IMR-90 (cell line): Measurements from ENCODE around the gene MYH9. TPM values are rescaled to one million over a fixed set of nuclear protein-coding genes. Genes with fewer than 3 reads are reported as not detected.
A peak's percentile ranks its signal among the peaks of the same experiment; 100 is the strongest.

Experiments
- ATAC-seq: fragments of 200-7000 bp; cut with Tn5 transposase; 2 replicates; pipeline ENCODE4 v1.9.1; 2020; ENCODE audit warnings: low read depth, mild to moderate bottlenecking, moderate library complexity
- BruUV-seq: library from RNA; stranded (reverse); fragments of 400-500 nt; replicated peaks from 2 replicates; lab custom pipeline; 2021; lab: Mats Ljungman, UMichigan
- CTCF ChIA-PET: fragments of 300-600 bp; formaldehyde crosslinking; extraction: SDS; loops from one replicate; lab custom pipeline; 2021; ENCODE audit warnings: antibody characterized with exemption; lab: Yijun Ruan, JAX
- POLR2A ChIA-PET: fragments of 300-600 bp; sonication (Branson Sonifier 250); formaldehyde crosslinking; loops from one replicate; lab custom pipeline; 2022; ENCODE audit warnings: antibody characterized with exemption; ENCODE audit not compliant: unreplicated experiment; lab: Charles Lee
- DNase-seq: peaks from one replicate; pipeline ENCODE4 v3.0.0; 2013
- H2AFZ ChIP-seq: replicated peaks from 2 replicates; pipeline ENCODE3; 2013; ENCODE audit warnings: low read length, mild to moderate bottlenecking; ENCODE audit not compliant: poor library complexity
- H2AK5ac ChIP-seq: 2 replicates; pipeline ENCODE4 v1.6.1; 2013; ENCODE audit warnings: low read depth, low read length, inconsistent platforms
- H2AK9ac ChIP-seq: replicated peaks from 2 replicates; pipeline ENCODE3; 2013; ENCODE audit warnings: mild to moderate bottlenecking, low read depth, low read length, moderate library complexity; ENCODE audit not compliant: poor library complexity
- H2BK120ac ChIP-seq: 2 replicates; pipeline ENCODE4 v1.6.1; 2013; ENCODE audit warnings: low read depth, low read length, inconsistent platforms
- H2BK15ac ChIP-seq: 3 replicates; pipeline ENCODE4 v1.6.1; 2013; ENCODE audit warnings: low read depth, low read length, inconsistent platforms
- H2BK20ac ChIP-seq: 2 replicates; pipeline ENCODE4 v1.6.1; 2013; ENCODE audit warnings: low read depth, mild to moderate bottlenecking, inconsistent platforms, low read length, moderate library complexity
- H2BK5ac ChIP-seq: 2 replicates; pipeline ENCODE4 v1.6.1; 2013; ENCODE audit warnings: mild to moderate bottlenecking, low read depth, low read length, inconsistent platforms; ENCODE audit not compliant: poor library complexity, severe bottlenecking
- H3K14ac ChIP-seq: replicated peaks from 2 replicates; pipeline ENCODE4 v1.6.1; 2013; ENCODE audit warnings: low read depth, low read length, inconsistent platforms
- H3K18ac ChIP-seq: 2 replicates; pipeline ENCODE4 v1.6.1; 2013; ENCODE audit warnings: low read depth, low read length, control low read depth
- H3K23ac ChIP-seq: 2 replicates; pipeline ENCODE4 v1.6.1; 2013; ENCODE audit warnings: low read depth, low read length, inconsistent platforms
- H3K27ac ChIP-seq: 2 replicates; pipeline ENCODE4 v1.5.1; 2013; ENCODE audit warnings: mild to moderate bottlenecking, control low read depth, low read length; ENCODE audit not compliant: insufficient read depth
- H3K27me3 ChIP-seq: 2 replicates; pipeline ENCODE4 v1.6.1; 2013; ENCODE audit warnings: low read length; ENCODE audit not compliant: control insufficient read depth, insufficient read depth
- H3K36me3 ChIP-seq: 2 replicates; pipeline ENCODE4 v1.6.1; 2013; ENCODE audit warnings: low read length, mixed read lengths; ENCODE audit not compliant: control insufficient read depth, insufficient read depth
- H3K4ac ChIP-seq: 2 replicates; pipeline ENCODE4 v1.6.1; 2013; ENCODE audit warnings: low read depth, low read length, inconsistent platforms
- H3K4me1 ChIP-seq: 2 replicates; pipeline ENCODE4 v1.6.1; 2013; ENCODE audit warnings: low read length, mixed read lengths; ENCODE audit not compliant: control insufficient read depth, insufficient read depth
- H3K4me2 ChIP-seq: 2 replicates; pipeline ENCODE4 v1.6.1; 2013; ENCODE audit warnings: low read depth, mild to moderate bottlenecking, control low read depth, low read length, moderate library complexity
- H3K4me3 ChIP-seq: 2 replicates; pipeline ENCODE4 v1.5.1; 2013; ENCODE audit warnings: low read depth, mild to moderate bottlenecking, control low read depth, low read length, moderate library complexity; ENCODE audit not compliant: insufficient read depth
- H3K56ac ChIP-seq: 2 replicates; pipeline ENCODE4 v1.6.1; 2013; ENCODE audit warnings: low read length, inconsistent platforms; ENCODE audit not compliant: insufficient read depth; ENCODE audit errors: extremely low read depth
- H3K79me1 ChIP-seq, 2 experiments: 2 replicates each; pipeline ENCODE4 v1.6.1; 2013; ENCODE audit warnings: low read length in 2 of 2, inconsistent platforms in 1 of 2, low read depth in 1 of 2
- H3K9ac ChIP-seq: 2 replicates; pipeline ENCODE4 v1.6.1; 2013; ENCODE audit warnings: low read depth, low read length, control low read depth
- H3K9me1 ChIP-seq: 2 replicates; pipeline ENCODE4 v1.6.1; 2013; ENCODE audit warnings: low read length, inconsistent platforms; ENCODE audit not compliant: insufficient read depth
- H3K9me3 ChIP-seq: 2 replicates; pipeline ENCODE4 v1.6.1; 2013; ENCODE audit warnings: low read length; ENCODE audit not compliant: control insufficient read depth, insufficient read depth
- H4K20me1 ChIP-seq: 2 replicates; pipeline ENCODE4 v1.6.1; 2013; ENCODE audit warnings: low read length, inconsistent platforms; ENCODE audit not compliant: insufficient read depth
- H4K5ac ChIP-seq: 2 replicates; pipeline ENCODE4 v1.6.1; 2013; ENCODE audit warnings: mild to moderate bottlenecking, low read depth, low read length, control low read depth
- H4K8ac ChIP-seq, 2 experiments: 2 replicates each; pipeline ENCODE4 v1.6.1; 2013; ENCODE audit warnings: low read depth in 2 of 2, low read length in 2 of 2, control low read depth in 1 of 2, inconsistent platforms in 1 of 2
- H4K91ac ChIP-seq: 2 replicates; pipeline ENCODE4 v1.6.1; 2013; ENCODE audit warnings: low read depth, low read length, inconsistent platforms; ENCODE audit not compliant: insufficient read depth
- ELK1 ChIP-seq: fragments of 150-350 bp; IDR thresholded peaks from 2 replicates; pipeline ENCODE4 v1.6.1; 2016; ENCODE audit warnings: low read depth, mild to moderate bottlenecking, low read length, moderate library complexity, borderline replicate concordance
- FOS ChIP-seq: fragments of 150-350 bp; IDR thresholded peaks from 2 replicates; pipeline ENCODE4 v1.6.1; 2016; ENCODE audit warnings: low read depth, low read length
- MAFK ChIP-seq: IDR thresholded peaks from 2 replicates; pipeline ENCODE4 v1.6.1; 2012; ENCODE audit warnings: low read depth, low read length, improper control_type of control experiment
- MAZ ChIP-seq: IDR thresholded peaks from 2 replicates; pipeline ENCODE4 v1.6.1; 2012; ENCODE audit warnings: low read depth, mild to moderate bottlenecking, low read length, improper control_type of control experiment, moderate library complexity, borderline replicate concordance
- RAD21 ChIP-seq: IDR thresholded peaks from 2 replicates; pipeline ENCODE4 v1.6.1; 2012; ENCODE audit warnings: low read length, improper control_type of control experiment
- RCOR1 ChIP-seq: IDR thresholded peaks from 2 replicates; pipeline ENCODE4 v1.6.1; 2012; ENCODE audit warnings: mild to moderate bottlenecking, low read length, improper control_type of control experiment; ENCODE audit not compliant: insufficient replicate concordance
- SMC3 ChIP-seq: fragments of 150-350 bp; IDR thresholded peaks from 2 replicates; pipeline ENCODE4 v1.6.1; 2016; ENCODE audit warnings: low read depth, mild to moderate bottlenecking, antibody characterized with exemption, low read length, moderate library complexity
- WGBS, 2 experiments: methylation state at CpG; one replicate each; pipeline versions ENCODE4 v1.1.5 to v1.1.7; 2013; ENCODE audit warnings: missing lambda C conversion rate in 2 of 2; ENCODE audit not compliant: insufficient read length in 1 of 2; ENCODE audit errors: extremely low coverage in 2 of 2; 5-methylcytosine and 5-hydroxymethylcytosine counted together
- dilution Hi-C: fragments of 300-500 bp; cut with HindIII; formaldehyde crosslinking; loops from one replicate; pipeline ENCODE4 v1.14.3; 2018; ENCODE audit warnings: low sequenced_read_pairs; ENCODE audit not compliant: unreplicated experiment
- in situ Hi-C: fragments of 300-500 bp; cut with MboI; formaldehyde crosslinking; loops from 3 replicates; pipeline ENCODE4 v1.14.3; 2019; ENCODE audit warnings: low sequenced_read_pairs, inconsistent platforms, mixed read lengths
- intact Hi-C: fragments of 100-400 bp; cut with micrococcal nuclease; formaldehyde crosslinking; loops from 2 replicates; pipeline ENCODE4 v1.10.0; 2022
- polyA plus RNA-seq, 3 experiments: library from polyadenylated mRNA; depleted of rRNA; stranded (reverse); fragments of >200 nt; gene quantifications; 2 replicates each; pipeline ENCODE4 v1.2.3, GENCODE V29; 2012; ENCODE audit warnings: low replicate concordance in 1 of 3
- total RNA-seq: library from RNA; depleted of rRNA; stranded (reverse); fragments of >200 nt; gene quantifications from 2 replicates; pipeline ENCODE4 v1.2.3, GENCODE V29; 2012
- TF ChIP-seq, protein P1 (sequence below): conservative IDR thresholded peaks from 2 replicates; pipeline ENCODE4 v1.5.1; 2012; ENCODE audit warnings: mild to moderate bottlenecking, low read depth, low read length, improper control_type of control experiment
- TF ChIP-seq, protein P2 (sequence below): fragments of 150-350 bp; IDR thresholded peaks from 2 replicates; pipeline ENCODE4 v1.6.1; 2017; ENCODE audit warnings: mild to moderate bottlenecking, antibody characterized with exemption, low read length, low read depth

Gene MYH9
- total and polyA plus RNA-seq, 2 of the 4 experiments (the other 2 are of a cell fraction) = 475 to 554 TPM

DNA sequence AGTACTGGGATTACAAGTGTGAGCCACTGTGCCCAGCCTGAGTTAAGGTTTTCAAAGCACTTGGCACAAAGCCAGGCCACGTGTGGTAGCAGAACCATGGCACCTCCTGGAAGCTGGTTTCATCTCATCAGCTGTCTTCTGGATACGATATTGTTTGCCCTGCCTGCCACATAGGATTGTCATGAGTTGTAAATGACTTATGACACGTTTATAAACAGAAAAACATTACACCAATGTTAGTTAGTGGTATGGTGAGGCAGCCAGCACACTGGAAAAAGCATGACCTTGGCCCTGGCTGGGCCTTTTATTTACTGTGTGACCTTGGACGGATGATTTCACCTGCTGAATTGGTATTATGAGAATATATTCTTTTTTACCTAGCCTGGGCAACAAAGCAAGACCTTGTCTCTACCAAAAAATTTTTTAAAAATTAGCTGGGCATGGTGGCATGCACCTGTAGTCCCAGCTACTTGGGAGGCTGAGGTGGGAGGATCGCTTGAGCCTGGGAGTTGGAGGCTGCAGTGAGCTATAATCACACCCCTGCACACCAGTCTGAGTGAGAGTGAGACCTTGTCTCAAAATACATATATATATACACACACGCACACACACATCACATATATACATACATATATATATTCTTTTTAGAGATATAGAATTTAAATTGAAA lies 24.0 kb upstream of the MYH9 start:
- Histone ChIP-seq H3K4ac (no peak overlapping the region), H3K4me2 (no peak overlapping the region), H3K9me3 (no peaks in the 10 kb centered on the region), H4K91ac (no peak overlapping the region; the same call in 1 of the 2 replicates), H3K9ac (no peak overlapping the region), H2AFZ (no peak overlapping the region), H2AK9ac (no peak overlapping the region), H2BK15ac (no peak overlapping the region), H2AK5ac (0 out of 2 replicates have a peak overlapping the region, but pooled peaks have one; percentile 15), H3K14ac (0 out of 2 replicates have a peak overlapping the region, but pooled peaks have one; percentile 17), H3K27ac (no peak overlapping the region), H2BK5ac (peak overlapping the region; percentile 32), H4K5ac (no peak overlapping the region), H3K27me3 (no peaks in the 10 kb centered on the region), H3K4me1 (peaks cover 5% of the 10 kb centered on the region), H2BK120ac (no peak overlapping the region), H3K18ac (no peak overlapping the region), H3K23ac (no peak overlapping the region), H3K36me3 (peaks cover 3% of the 10 kb centered on the region; the same call in 1 of the 2 replicates), H3K56ac (no peak overlapping the region), H3K4me3 (no peak overlapping the region), H2BK20ac (no peak overlapping the region), H4K20me1 (no peaks in the 10 kb centered on the region), H4K8ac (no peak overlapping the region; a peak in 1 of 4 replicates), H3K9me1 (peaks cover 3% of the 10 kb centered on the region), H3K79me1 (peaks cover 0 to 10% of the 10 kb centered on the region in 2 experiments; a peak in 2 of 4 replicates)
- dilution Hi-C loops = no loop called here
- ChIA-PET POLR2A (no interaction called here), CTCF (no interaction called here)
- ATAC-seq = no peak
- in situ Hi-C loops = no loop called here
- no peak for DNase-seq
- no CpG with 5 or more reads among the region's 6 CpGs for WGBS, 2 experiments
- BruUV-seq = no TSS peak
- intact Hi-C loops = no loop called here
- TF ChIP-seq MAZ (no peak), SMC3 (no peak), ELK1 (no peak), RAD21 (no peak), FOS (no peak), MAFK (no peak), RCOR1 (no peak)
- TF ChIP-seq, protein P1, sequence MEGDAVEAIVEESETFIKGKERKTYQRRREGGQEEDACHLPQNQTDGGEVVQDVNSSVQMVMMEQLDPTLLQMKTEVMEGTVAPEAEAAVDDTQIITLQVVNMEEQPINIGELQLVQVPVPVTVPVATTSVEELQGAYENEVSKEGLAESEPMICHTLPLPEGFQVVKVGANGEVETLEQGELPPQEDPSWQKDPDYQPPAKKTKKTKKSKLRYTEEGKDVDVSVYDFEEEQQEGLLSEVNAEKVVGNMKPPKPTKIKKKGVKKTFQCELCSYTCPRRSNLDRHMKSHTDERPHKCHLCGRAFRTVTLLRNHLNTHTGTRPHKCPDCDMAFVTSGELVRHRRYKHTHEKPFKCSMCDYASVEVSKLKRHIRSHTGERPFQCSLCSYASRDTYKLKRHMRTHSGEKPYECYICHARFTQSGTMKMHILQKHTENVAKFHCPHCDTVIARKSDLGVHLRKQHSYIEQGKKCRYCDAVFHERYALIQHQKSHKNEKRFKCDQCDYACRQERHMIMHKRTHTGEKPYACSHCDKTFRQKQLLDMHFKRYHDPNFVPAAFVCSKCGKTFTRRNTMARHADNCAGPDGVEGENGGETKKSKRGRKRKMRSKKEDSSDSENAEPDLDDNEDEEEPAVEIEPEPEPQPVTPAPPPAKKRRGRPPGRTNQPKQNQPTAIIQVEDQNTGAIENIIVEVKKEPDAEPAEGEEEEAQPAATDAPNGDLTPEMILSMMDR = no peak
- TF ChIP-seq, protein P2, sequence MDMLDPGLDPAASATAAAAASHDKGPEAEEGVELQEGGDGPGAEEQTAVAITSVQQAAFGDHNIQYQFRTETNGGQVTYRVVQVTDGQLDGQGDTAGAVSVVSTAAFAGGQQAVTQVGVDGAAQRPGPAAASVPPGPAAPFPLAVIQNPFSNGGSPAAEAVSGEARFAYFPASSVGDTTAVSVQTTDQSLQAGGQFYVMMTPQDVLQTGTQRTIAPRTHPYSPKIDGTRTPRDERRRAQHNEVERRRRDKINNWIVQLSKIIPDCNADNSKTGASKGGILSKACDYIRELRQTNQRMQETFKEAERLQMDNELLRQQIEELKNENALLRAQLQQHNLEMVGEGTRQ = no peak
